ENCODE results near the gene LPAR1. TPM values are rescaled to one million over a fixed set of nuclear protein-coding genes. Genes with fewer than 3 reads are reported as not detected.

The LPAR1 gene
- total and polyA plus RNA-seq, 10 donors: 8.1 to 63.8 (median 34.4) TPM

DNA sequence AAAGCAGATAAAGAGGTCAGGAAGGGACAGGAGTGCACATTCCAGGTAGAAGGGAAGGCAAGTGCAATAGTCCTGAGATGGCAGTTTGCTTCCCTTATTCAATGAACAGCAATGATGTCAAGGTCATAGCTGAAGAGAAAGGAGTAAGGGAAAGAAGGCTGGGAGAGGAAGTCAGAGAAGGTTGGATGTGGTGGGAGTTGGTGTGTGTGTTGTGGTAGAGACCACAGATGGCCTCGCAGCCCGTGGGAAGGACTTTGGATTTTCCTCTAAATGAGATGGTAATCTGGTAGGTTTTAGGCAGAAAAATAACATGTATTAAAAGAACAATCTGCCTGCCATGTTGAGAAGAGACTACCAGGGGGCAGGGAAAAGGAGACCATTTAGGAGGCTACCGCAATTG, 25.1 kb upstream of the LPAR1 start:
- WGBS, 5 donors: 75 to 92% (median 80%) methylated on average over 3 of the region's 3 CpGs
- H3K27ac ChIP-seq: no peak overlapping the region
- DNase-seq: no peak
- intact Hi-C loops (cut with DNase I; ENCODE audit: low total_unique reads): no loop called here
- H3K9me3 ChIP-seq: no peaks in the 10 kb centered on the region
- peaks cover 0 to 18% (median 0%) of the 10 kb centered on the region in 6 donors for H3K4me1 ChIP-seq
- no peaks in the 10 kb centered on the region for H3K27me3 ChIP-seq (replicated peaks in 1 of 7)
- TF ChIP-seq POLR2AphosphoS5 (IDR thresholded peaks at IDR 0.05): no peak
- TF ChIP-seq POLR2A (IDR thresholded peaks at IDR 0.05): no peak
- TF ChIP-seq, protein P1, sequence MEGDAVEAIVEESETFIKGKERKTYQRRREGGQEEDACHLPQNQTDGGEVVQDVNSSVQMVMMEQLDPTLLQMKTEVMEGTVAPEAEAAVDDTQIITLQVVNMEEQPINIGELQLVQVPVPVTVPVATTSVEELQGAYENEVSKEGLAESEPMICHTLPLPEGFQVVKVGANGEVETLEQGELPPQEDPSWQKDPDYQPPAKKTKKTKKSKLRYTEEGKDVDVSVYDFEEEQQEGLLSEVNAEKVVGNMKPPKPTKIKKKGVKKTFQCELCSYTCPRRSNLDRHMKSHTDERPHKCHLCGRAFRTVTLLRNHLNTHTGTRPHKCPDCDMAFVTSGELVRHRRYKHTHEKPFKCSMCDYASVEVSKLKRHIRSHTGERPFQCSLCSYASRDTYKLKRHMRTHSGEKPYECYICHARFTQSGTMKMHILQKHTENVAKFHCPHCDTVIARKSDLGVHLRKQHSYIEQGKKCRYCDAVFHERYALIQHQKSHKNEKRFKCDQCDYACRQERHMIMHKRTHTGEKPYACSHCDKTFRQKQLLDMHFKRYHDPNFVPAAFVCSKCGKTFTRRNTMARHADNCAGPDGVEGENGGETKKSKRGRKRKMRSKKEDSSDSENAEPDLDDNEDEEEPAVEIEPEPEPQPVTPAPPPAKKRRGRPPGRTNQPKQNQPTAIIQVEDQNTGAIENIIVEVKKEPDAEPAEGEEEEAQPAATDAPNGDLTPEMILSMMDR (IDR thresholded peaks at IDR 0.05 in 8 of 11, conservative IDR thresholded peaks at IDR 0.05 in 3 of 11): no peak
- no peak overlapping the region for H3K4me3 ChIP-seq
- no peaks in the 10 kb centered on the region for H3K36me3 ChIP-seq

DNA sequence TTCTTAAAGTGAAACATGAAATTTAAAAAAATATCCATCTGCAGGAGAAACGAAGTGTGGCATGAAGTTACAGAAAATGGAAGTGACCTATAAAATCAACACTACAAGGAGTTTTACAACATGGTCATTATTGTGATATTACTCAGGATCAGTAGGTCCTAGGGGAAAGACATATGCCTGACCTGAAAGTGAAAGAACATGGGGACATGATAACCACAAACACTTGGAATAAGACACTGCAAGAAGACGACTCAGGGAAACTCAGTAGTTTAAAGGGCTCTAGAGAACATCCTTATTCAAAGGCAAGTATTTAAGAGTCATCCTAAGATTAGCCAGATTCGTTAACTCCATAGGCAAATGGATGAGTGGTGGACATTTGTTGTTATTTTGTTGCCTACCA, 19.9 kb upstream of the LPAR1 start:
- TF ChIP-seq, protein P1 (IDR thresholded peaks at IDR 0.05 in 8 of 11, conservative IDR thresholded peaks at IDR 0.05 in 3 of 11): no peak
- TF ChIP-seq POLR2A (IDR thresholded peaks at IDR 0.05) (no peak), POLR2AphosphoS5 (IDR thresholded peaks at IDR 0.05) (no peak)
- no peaks in the 10 kb centered on the region for H3K36me3 ChIP-seq
- no peak overlapping the region for H3K4me3 ChIP-seq
- intact Hi-C loops (cut with DNase I; ENCODE audit: low total_unique reads): no loop called here
- no peak overlapping the region for H3K27ac ChIP-seq
- no peak for DNase-seq
- WGBS, 5 donors: 71 to 89% (median 78%) methylated on average over 3 of the region's 3 CpGs
- no peaks in the 10 kb centered on the region for H3K27me3 ChIP-seq (replicated peaks in 1 of 7)
- H3K9me3 ChIP-seq: no peaks in the 10 kb centered on the region
- no peaks in the 10 kb centered on the region for H3K4me1 ChIP-seq

DNA sequence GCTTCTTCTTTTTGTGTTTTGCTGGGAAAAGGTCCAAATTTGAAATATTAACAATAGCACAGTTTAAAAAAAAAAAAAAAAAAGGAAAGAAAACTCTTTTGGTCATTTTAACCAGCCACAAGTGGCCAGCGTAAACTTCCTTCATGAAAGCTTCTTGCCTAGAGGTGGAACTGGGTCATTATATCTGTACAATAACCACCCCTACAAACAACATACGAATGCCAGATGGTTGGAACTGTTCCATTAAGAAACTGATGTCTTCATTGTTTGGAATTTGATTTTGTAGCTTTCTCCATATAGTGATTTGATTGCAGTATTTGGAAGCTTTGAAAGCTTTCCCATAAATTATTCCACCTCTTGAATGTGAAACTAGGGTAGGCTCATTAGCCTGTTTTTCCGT, 18.3 kb upstream of the LPAR1 start:
- TF ChIP-seq POLR2A (IDR thresholded peaks at IDR 0.05) (no peak), POLR2AphosphoS5 (IDR thresholded peaks at IDR 0.05) (no peak)
- TF ChIP-seq, protein P1 (IDR thresholded peaks at IDR 0.05 in 8 of 11, conservative IDR thresholded peaks at IDR 0.05 in 3 of 11): no peak
- no peaks in the 10 kb centered on the region for H3K27me3 ChIP-seq (replicated peaks in 1 of 7)
- no peak overlapping the region for H3K27ac ChIP-seq
- no peaks in the 10 kb centered on the region for H3K36me3 ChIP-seq
- H3K9me3 ChIP-seq: no peaks in the 10 kb centered on the region
- no peak overlapping the region for H3K4me3 ChIP-seq
- DNase-seq: no peak
- 54 to 78% (median 72%) methylated on average over 3 of the region's 3 CpGs for WGBS, 5 donors
- intact Hi-C loops (cut with DNase I; ENCODE audit: low total_unique reads): no loop called here
- H3K4me1 ChIP-seq: no peaks in the 10 kb centered on the region

DNA sequence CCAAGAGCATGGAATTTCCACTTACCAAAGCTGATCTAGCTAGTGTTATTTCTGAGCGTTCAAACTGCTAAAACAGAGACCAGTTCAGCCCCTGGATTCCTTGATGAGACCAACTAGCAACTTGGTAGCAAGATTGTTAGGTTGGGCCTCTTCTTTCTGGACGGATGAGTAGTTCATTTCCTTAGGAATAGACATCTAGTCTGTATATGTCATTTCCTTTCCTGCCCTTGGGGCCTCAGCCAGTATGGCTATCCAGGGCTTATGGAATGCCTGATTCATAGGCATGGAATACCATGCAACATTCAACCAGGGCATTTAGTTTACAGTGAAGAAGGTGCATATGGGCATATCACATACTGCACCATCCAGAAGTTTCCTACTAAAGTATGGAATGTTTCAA, 14.5 kb upstream of the LPAR1 start:
- intact Hi-C loops (cut with DNase I; ENCODE audit: low total_unique reads): no loop called here
- H3K27ac ChIP-seq: no peak overlapping the region
- WGBS, 5 donors: 76 to 93% (median 83%) methylated on average over 2 of the region's 2 CpGs

More for the DNA sequence above, 14.5 kb upstream of the LPAR1 start:
- DNase-seq: no peak
- no peaks in the 10 kb centered on the region for H3K9me3 ChIP-seq
- H3K36me3 ChIP-seq: no peaks in the 10 kb centered on the region
- H3K4me3 ChIP-seq: no peak overlapping the region
- H3K27me3 ChIP-seq (replicated peaks in 1 of 7): no peaks in the 10 kb centered on the region
- TF ChIP-seq POLR2A (IDR thresholded peaks at IDR 0.05) (no peak), POLR2AphosphoS5 (IDR thresholded peaks at IDR 0.05) (no peak)
- TF ChIP-seq, protein P1 (IDR thresholded peaks at IDR 0.05 in 8 of 11, conservative IDR thresholded peaks at IDR 0.05 in 3 of 11): no peak
- H3K4me1 ChIP-seq: no peaks in the 10 kb centered on the region
